ENCODE measurements around the gene SOX18. TPM values are rescaled to one million over a fixed set of nuclear protein-coding genes. Genes with fewer than 3 reads are reported as not detected.
A peak's percentile ranks its signal among the peaks of the same experiment; 100 is the strongest.

Gene SOX18
- total and polyA plus RNA-seq, 5 experiments from 2014 or later, result not detected

DNA sequence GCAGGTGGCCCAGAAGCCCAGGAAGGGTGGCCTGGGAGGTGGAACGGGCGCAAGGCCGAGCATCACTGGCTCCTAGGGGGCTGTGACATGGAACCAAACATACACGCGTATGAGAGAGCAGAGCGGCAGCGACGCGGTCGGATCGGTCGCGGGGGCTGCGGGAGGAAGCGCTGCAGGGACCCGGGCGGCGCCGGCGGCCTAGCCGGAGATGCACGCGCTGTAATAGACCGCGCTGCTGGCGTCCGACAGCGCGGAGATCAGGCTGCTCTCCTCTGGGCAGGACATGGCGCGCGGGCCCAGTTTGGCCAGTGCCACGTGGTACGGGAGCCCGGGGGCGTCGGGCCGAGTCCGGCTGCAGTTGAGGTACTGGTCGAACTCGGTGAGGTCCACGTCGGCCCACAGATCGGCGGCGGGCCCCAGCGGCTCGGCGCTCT, 1.5 kb downstream of the SOX18 start:
- no peak overlapping the region for H3K27ac Mint-ChIP-seq
- ATAC-seq, result no peak
- peak overlapping the region in 3 of 10 donors; percentile 31 to 54 (median 47) for H3K4me3 Mint-ChIP-seq
- H3K27me3 Mint-ChIP-seq, result peaks cover 0 to 50% (median 16%) of the 10 kb centered on the region in 5 donors
- peaks cover 22 to 33% (median 32%) of the 10 kb centered on the region in 4 donors for H3K4me1 Mint-ChIP-seq
- DNase-seq, result no peak
- POLR2A ChIA-PET, result interaction anchor here (7.5 kb wide), 1 partner anchor 8 kb away, joined by 53 read pairs; no protein-coding TSS in a partner anchor
- no peaks in the 10 kb centered on the region for H3K9me3 Mint-ChIP-seq
- no peaks in the 10 kb centered on the region for H3K36me3 Mint-ChIP-seq

DNA sequence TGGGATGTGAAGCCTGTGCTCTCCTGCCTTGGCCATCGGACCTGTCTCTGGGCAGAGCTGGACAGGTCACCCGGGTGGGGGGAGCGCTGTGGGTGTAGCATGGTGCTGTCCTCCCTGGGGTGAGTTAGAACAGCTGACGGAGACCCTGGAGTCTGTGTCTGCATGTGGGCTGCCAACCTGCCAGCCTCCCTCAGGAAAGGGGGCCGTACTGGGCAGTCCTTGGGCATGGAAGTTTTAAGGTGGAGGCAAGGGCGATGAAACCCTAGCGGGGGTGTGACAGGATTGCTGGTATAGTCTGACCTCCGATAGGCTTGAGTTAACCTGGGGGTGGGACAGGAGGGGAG, 2.4 kb downstream of the SOX18 start:
- Mint-ChIP-seq H3K9me3 (no peaks in the 10 kb centered on the region), H3K27ac (peak overlapping the region in 1 of 10 donors; percentile 91), H3K4me3 (peak overlapping the region in 3 of 10 donors; percentile 47 to 85 (median 74)), H3K27me3 (peaks cover 0 to 44% (median 16%) of the 10 kb centered on the region in 5 donors), H3K4me1 (peaks cover 22 to 35% (median 32%) of the 10 kb centered on the region in 4 donors), H3K36me3 (no peaks in the 10 kb centered on the region)
- POLR2A ChIA-PET, result no interaction called here
- ATAC-seq (no peak), DNase-seq (no peak)

GRCh38 chr20:64045346-64046011, 4.0 kb downstream of the SOX18 start:
- peak in 1 of 2 donors; percentile 18 for ATAC-seq
- peak overlapping the region in 4 of 10 donors; percentile 39 to 85 (median 52) for H3K4me3 Mint-ChIP-seq
- POLR2A ChIA-PET, result interaction anchor here (1.3 kb wide), 1 partner anchor 12 kb away, joined by 5 read pairs; no protein-coding TSS in a partner anchor
- H3K4me1 Mint-ChIP-seq, result peaks cover 26 to 47% (median 39%) of the 10 kb centered on the region in 4 donors
- peak overlapping the region in 6 of 10 donors; percentile 43 to 91 (median 68) for H3K27ac Mint-ChIP-seq
- H3K36me3 Mint-ChIP-seq, result no peaks in the 10 kb centered on the region
- peaks cover 0 to 28% (median 16%) of the 10 kb centered on the region in 5 donors for H3K27me3 Mint-ChIP-seq
- H3K9me3 Mint-ChIP-seq, result no peaks in the 10 kb centered on the region
- no peak for DNase-seq

DNA sequence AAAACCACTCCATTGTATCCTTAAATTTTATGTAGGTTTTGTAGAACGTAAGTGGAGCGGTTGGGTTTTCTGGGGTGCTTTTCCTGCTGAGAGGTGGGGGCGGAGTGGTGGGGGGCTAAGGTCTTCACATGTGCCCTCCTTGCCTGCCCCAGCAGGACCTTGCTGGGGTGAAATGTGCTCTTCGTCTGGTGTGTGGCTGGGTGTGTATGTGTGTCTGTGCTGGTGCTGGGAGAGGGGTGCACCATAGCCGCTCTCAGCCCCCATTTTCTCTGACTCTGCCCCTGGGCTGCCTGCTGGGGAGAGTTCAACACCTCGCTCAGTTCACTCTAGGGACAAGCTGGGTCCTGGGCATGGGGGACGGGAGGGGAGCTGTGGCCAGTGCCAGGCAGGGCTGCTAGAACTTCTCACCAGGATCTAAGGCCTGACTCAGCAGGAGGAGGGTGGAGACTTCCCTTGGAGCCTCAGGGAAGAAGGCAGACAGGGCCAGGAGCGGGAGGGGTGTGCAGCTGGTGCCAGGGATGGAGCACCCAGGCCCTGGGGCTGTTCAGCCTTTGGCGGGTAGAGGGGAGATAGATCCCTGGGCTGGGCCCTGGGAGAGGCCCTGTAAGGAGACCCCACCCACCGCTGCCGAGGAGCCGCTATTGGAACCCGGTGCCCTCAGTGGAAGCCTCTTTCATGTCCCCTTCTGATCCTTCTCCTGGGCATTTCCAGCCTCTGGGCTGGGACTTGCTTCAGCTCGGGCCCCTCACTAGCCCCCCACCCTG, 4.8 kb downstream of the SOX18 start:
- ATAC-seq, result no peak

DNA sequence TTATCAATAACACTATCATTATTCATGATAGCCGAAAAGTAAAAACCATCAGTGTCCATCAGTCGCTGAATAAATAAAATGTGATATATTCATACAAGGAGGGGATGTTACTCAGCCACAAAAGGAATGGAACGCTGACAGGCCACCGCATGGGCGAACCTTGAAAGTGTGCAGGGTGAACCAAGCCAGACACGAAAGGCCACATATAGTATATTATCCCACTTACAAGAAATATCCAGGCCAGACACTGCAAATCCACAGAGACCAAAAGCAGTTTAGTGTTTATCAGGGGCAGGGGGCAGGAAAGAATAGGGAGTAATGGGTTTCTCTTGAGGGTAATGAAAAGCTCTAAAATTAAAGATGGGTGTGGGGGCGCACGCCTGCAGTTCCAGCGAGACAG, 5.7 kb downstream of the SOX18 start:
- Mint-ChIP-seq H3K9me3 (no peaks in the 10 kb centered on the region), H3K36me3 (no peaks in the 10 kb centered on the region), H3K27ac (peak overlapping the region in 8 of 10 donors; percentile 22 to 92 (median 82)), H3K4me1 (peaks cover 34 to 52% (median 49%) of the 10 kb centered on the region in 4 donors), H3K27me3 (peaks cover 0 to 20% (median 16%) of the 10 kb centered on the region in 5 donors), H3K4me3 (peak overlapping the region in 6 of 10 donors; percentile 50 to 86 (median 67))
- ATAC-seq, result no peak
- DNase-seq, result no peak
- POLR2A ChIA-PET, result interaction anchor here (1.1 to 3.0 kb wide), 6 partner anchors 9 to 75 kb away, joined by 4 to 10 read pairs (median 5); partner anchors contain the start of genes OPRL1, PRPF6 and RGS19

More for the DNA sequence above, 4.8 kb downstream of the SOX18 start:
- Mint-ChIP-seq H3K36me3 (no peaks in the 10 kb centered on the region), H3K27ac (peak overlapping the region in 8 of 10 donors; percentile 40 to 84 (median 77)), H3K9me3 (no peaks in the 10 kb centered on the region), H3K27me3 (peaks cover 0 to 22% (median 16%) of the 10 kb centered on the region in 5 donors), H3K4me3 (peak overlapping the region in 4 of 10 donors; percentile 18 to 59 (median 34)), H3K4me1 (peaks cover 32 to 50% (median 44%) of the 10 kb centered on the region in 4 donors)
- no peak for DNase-seq
- POLR2A ChIA-PET, result interaction anchor here (0.6 to 1.5 kb wide), 5 partner anchors 8 to 1236 kb away, joined by 3 to 6 read pairs (median 5); partner anchors contain the start of gene PRPF6

DNA sequence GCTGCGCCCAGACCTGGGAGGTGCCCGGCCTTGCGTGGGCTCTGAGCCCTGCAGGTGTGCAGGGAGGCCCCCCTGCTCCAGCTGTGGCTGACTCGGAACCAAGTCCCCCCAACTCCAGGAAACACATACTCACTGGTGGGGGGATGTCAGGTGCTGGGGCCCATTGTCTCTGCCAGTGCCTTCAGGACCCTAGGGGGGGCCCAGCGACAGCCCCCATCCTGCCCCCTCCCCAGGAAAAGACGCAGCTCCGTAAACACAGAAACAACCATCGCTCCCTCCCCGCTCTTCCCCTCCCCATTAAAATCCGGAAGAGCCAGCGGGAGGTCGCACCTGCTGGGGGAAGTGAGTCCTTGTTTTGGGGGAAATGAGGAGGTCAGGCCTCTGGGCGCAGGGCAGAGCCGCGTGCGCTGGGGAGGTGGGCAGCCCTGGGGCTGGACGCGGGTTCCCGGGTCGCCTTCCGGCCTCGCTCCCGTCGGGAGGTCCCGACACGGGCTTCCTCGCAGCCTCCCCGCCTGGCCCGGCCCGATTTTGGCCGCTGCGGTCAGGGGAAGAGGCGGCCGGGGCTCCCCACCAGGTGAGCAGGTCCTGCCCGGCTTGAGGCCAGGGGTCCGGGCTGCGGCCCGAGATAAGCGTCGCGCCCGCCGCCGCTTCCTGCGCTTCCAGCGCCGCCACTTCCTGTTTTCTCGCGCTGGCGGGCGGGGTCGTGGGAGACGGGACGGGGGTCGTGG, 7.2 kb downstream of the SOX18 start:
- Mint-ChIP-seq H3K4me1 (peaks cover 36 to 59% (median 51%) of the 10 kb centered on the region in 4 donors), H3K4me3 (peak overlapping the region; percentile 77 to 90 (median 84)), H3K36me3 (no peaks in the 10 kb centered on the region), H3K27me3 (peaks cover 0 to 14% (median 13%) of the 10 kb centered on the region in 5 donors), H3K9me3 (no peaks in the 10 kb centered on the region), H3K27ac (peak overlapping the region; percentile 83 to 92 (median 89))
- POLR2A ChIA-PET, result interaction anchor here (0.5 to 7.4 kb wide), 12 partner anchors 10 to 489 kb away, joined by 3 to 67 read pairs (median 10); partner anchors contain the start of genes GMEB2, LKAAEAR1, PRPF6 and RGS19
- ATAC-seq (peak in 1 of 2 donors; percentile 13), DNase-seq (no peak)

GRCh38 chr20:64041781-64042053, 7.7 kb downstream of the SOX18 start:
- no peaks in the 10 kb centered on the region for H3K36me3 Mint-ChIP-seq
- H3K9me3 Mint-ChIP-seq, result no peaks in the 10 kb centered on the region
- ATAC-seq (no peak), DNase-seq (no peak)
- H3K4me3 Mint-ChIP-seq, result peak overlapping the region; percentile 77 to 90 (median 84)
- peak overlapping the region in 9 of 10 donors; percentile 17 to 92 (median 87) for H3K27ac Mint-ChIP-seq
- POLR2A ChIA-PET, result interaction anchor here (0.5 to 7.4 kb wide), 12 partner anchors 10 to 489 kb away, joined by 3 to 67 read pairs (median 10); partner anchors contain the start of genes GMEB2, LKAAEAR1, OPRL1 and PRPF6
- peaks cover 0 to 10% (median 8%) of the 10 kb centered on the region in 5 donors for H3K27me3 Mint-ChIP-seq
- H3K4me1 Mint-ChIP-seq, result peaks cover 39 to 60% (median 55%) of the 10 kb centered on the region in 4 donors

DNA sequence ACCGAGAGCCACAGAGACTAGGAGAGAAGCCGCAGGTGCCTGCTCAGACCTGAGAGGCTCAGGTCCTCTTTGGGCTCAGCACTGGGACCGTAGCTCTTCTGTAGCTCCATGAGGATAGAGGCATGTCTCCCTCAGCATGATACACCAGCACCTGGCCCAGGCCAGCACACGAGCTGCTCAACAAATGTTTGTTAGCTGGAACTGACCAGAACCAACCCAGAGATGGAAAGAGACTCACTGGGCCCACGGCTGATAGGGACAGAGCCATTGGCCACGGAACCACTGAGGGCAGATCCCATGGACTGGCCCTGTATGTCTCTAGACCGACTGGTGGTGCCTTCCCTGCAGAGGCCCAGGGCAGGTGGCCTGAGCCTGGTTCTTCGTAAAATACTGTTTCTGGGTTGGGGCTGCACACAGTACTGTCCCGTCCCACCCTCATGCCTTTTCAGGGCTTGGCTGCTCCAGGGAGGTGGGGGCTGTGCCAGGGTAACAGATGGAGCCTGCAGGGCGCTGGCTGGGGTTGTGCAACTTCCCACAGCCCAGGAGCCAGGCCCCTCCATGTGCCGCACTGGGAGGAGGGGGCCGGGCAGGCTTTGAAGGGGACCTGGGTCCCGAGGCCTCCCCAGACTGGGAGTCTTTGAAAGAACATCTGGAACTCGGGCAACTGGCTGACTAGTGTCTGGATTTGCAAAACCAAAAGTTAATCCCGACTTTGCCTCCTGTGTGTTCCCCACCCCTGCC, 8.2 kb downstream of the SOX18 start:
- H3K9me3 Mint-ChIP-seq, result no peaks in the 10 kb centered on the region
- no peak for ATAC-seq
- peak overlapping the region in 9 of 10 donors; percentile 63 to 92 (median 87) for H3K27ac Mint-ChIP-seq
- H3K4me1 Mint-ChIP-seq, result peaks cover 38 to 60% (median 53%) of the 10 kb centered on the region in 4 donors
- DNase-seq, result no peak
- peaks cover 0 to 6% (median 3%) of the 10 kb centered on the region in 5 donors for H3K27me3 Mint-ChIP-seq
- POLR2A ChIA-PET, result interaction anchor here (0.5 to 7.4 kb wide), 11 partner anchors 11 to 520 kb away, joined by 3 to 67 read pairs (median 10); partner anchors contain the start of genes GMEB2, LKAAEAR1, OPRL1 and PPDPF
- H3K4me3 Mint-ChIP-seq, result peak overlapping the region; percentile 77 to 90 (median 84)
- no peaks in the 10 kb centered on the region for H3K36me3 Mint-ChIP-seq

GRCh38 chr20:64040231-64041039, 9.0 kb downstream of the SOX18 start:
- Mint-ChIP-seq H3K27me3 (peaks cover 0 to 2% (median 0%) of the 10 kb centered on the region in 5 donors), H3K27ac (peak overlapping the region in 8 of 10 donors; percentile 27 to 91 (median 76)), H3K4me1 (peaks cover 33 to 57% (median 51%) of the 10 kb centered on the region in 4 donors), H3K4me3 (peak overlapping the region; percentile 67 to 90 (median 79)), H3K36me3 (no peaks in the 10 kb centered on the region), H3K9me3 (no peaks in the 10 kb centered on the region)
- ATAC-seq (no peak), DNase-seq (no peak)
- POLR2A ChIA-PET, result interaction anchor here (0.6 to 7.4 kb wide), 15 partner anchors 11 to 520 kb away, joined by 3 to 67 read pairs (median 10); partner anchors contain the start of genes GMEB2, LKAAEAR1, OPRL1 and PPDPF

DNA sequence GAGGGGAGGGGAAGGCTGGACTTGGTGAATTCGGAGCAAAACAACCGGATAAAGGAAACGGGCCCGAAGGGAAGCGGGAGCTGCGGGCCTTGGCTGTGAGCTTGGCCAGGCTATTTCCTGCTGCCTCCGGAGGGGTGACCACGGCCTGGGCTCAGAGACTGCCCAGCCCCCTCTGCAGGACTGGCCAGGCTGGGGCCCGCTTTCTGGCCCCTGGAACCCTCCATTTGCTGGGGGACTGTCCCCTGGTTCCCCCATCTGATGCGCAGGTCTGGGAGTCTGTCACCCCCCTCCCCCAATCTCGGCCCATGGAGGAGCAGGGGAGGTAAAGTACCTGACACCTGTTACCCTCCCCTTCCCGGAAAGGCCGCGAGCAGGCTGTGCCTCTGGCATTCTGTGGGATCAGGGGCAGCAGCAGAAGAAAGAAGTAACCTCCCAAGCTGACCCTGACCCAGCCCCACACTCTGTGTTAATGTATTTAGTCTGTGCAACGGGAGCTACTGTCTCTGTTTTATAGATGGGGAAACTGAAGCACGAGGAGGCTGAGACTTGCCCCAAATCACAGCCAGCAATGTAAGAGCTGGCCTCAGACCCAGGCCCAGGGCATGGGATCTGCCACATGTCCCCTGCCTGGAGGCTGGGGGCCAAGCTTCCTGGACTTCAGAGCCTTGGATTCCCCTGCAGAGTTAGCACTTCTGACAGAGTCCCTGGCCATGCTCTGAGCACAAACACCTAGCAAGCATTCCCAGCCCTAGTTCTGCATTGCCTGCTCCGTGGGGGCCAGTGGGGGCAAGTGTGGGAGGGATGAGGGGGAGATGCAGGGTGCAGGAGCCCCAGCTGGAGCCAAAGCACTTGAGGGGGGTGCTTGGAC, 9.9 kb downstream of the SOX18 start:
- DNase-seq (no peak), ATAC-seq (no peak)
- Mint-ChIP-seq H3K27me3 (peaks cover 0 to 2% (median 0%) of the 10 kb centered on the region in 5 donors), H3K4me1 (peaks cover 33 to 63% (median 54%) of the 10 kb centered on the region in 4 donors), H3K4me3 (peak overlapping the region; percentile 59 to 90 (median 79)), H3K36me3 (no peaks in the 10 kb centered on the region), H3K27ac (peak overlapping the region in 8 of 10 donors; percentile 34 to 87 (median 64)), H3K9me3 (no peaks in the 10 kb centered on the region)
- POLR2A ChIA-PET, result interaction anchor here (0.7 to 7.4 kb wide), 14 partner anchors 12 to 519 kb away, joined by 3 to 67 read pairs (median 10); partner anchors contain the start of genes GMEB2, LKAAEAR1, OPRL1 and PPDPF

Measured in naive thymus-derived CD8-positive, alpha-beta T cell (primary cell).